Lung (tissue), 12 donors: ENCODE measurements around the gene TFDP2. TPM values are rescaled to one million over a fixed set of nuclear protein-coding genes. Genes with fewer than 3 reads are reported as not detected.

Experiments
- ATAC-seq: fragments of 200-7000 bp; cut with Tn5 transposase; one replicate; pipeline ENCODE4 v1.9.1; 2020; ENCODE audit warnings: moderate number of reproducible peaks; ENCODE audit not compliant: insufficient read depth, low FRiP score
- DNase-seq, 3 donors: peaks; one replicate each; pipeline ENCODE4 v3.0.0-alpha.2; 2013 to 2017
- H3K27ac ChIP-seq, 2 donors: one replicate each; pipeline ENCODE4 v1.5.1; 2013; ENCODE audit warnings: mild to moderate bottlenecking in 2 of 2, moderate library complexity in 2 of 2, control low read depth in 1 of 2, inconsistent platforms in 1 of 2, low read depth in 1 of 2, low read length in 1 of 2
- H3K27me3 ChIP-seq, 3 donors: one replicate each; pipeline ENCODE4 v1.5.1; 2013; ENCODE audit warnings: low read length in 2 of 3; ENCODE audit not compliant: control insufficient read depth in 3 of 3, insufficient read depth in 3 of 3
- H3K36me3 ChIP-seq, 4 donors: one replicate each; pipeline ENCODE4 v1.5.1; 2013; ENCODE audit warnings: low read length in 4 of 4, mild to moderate bottlenecking in 1 of 4, moderate library complexity in 1 of 4; ENCODE audit not compliant: control insufficient read depth in 4 of 4, insufficient read depth in 4 of 4
- H3K4me1 ChIP-seq, 5 donors: one replicate each; pipeline ENCODE4 v1.5.1; 2013; ENCODE audit warnings: low read length in 5 of 5, mild to moderate bottlenecking in 2 of 5, moderate library complexity in 1 of 5; ENCODE audit not compliant: control insufficient read depth in 5 of 5, insufficient read depth in 5 of 5
- H3K4me3 ChIP-seq: one replicate; pipeline ENCODE4 v1.5.1; 2013; ENCODE audit warnings: mild to moderate bottlenecking, control low read depth, moderate library complexity
- H3K9ac ChIP-seq, 2 donors: one replicate each; pipeline ENCODE4 v1.5.1; 2013; ENCODE audit warnings: low read length in 2 of 2, control low read depth in 1 of 2; ENCODE audit not compliant: insufficient read depth in 1 of 2
- H3K9me3 ChIP-seq, 4 donors: one replicate each; pipeline ENCODE4 v1.5.1; 2013; ENCODE audit warnings: low read length in 3 of 4, mild to moderate bottlenecking in 1 of 4, moderate library complexity in 1 of 4; ENCODE audit not compliant: control insufficient read depth in 4 of 4, insufficient read depth in 3 of 4
- WGBS, 2 donors: extraction: QIAGEN DNeasy Blood & Tissue Kit; methylation state at CpG; one replicate each; pipeline ENCODE4 v1.1.7; 2013; 5-methylcytosine and 5-hydroxymethylcytosine counted together
- polyA plus RNA-seq, 2 donors: library from polyadenylated mRNA; stranded (reverse); fragments of 200-250 nt; gene quantifications; one replicate each; pipeline ENCODE4 v1.2.1, GENCODE V29; 2013
- total RNA-seq, 2 donors: library from RNA; depleted of rRNA in 1 of 2; stranded (reverse); fragments of >200 nt in 1 of 2; gene quantifications; one replicate each; pipeline ENCODE4 v1.2.1, GENCODE V29; 2014 to 2021
- TF ChIP-seq, protein P1 (sequence below): IDR thresholded peaks from 2 replicates; pipeline ENCODE4 v1.5.1; 2012; ENCODE audit warnings: mild to moderate bottlenecking; ENCODE audit errors: control extremely low read depth, extremely low read depth
- donor health status: control.
- donor health status: control.
- donor health status: Bipolar disorder and iron deficiency.
- donor health status: healthy.
- donor health status: DM: yes; HTN: yes; CAD: no.

Gene TFDP2
- total and polyA plus RNA-seq, 4 donors: 8.4 to 94.0 (median 17.0) TPM

GRCh38 chr3:142047021-142047369 is 102.3 kb downstream of the TFDP2 start:
- 30 to 48% methylated on average over 1 of the region's 1 CpG for WGBS, 2 donors
- H3K27ac ChIP-seq: no peak overlapping the region
- H3K36me3 ChIP-seq: peaks cover 0 to 2% (median 0%) of the 10 kb centered on the region in 4 donors
- ATAC-seq (no peak), DNase-seq (no peak)
- no peaks in the 10 kb centered on the region for H3K9me3 ChIP-seq
- no peak overlapping the region for H3K9ac ChIP-seq
- TF ChIP-seq, protein P1, sequence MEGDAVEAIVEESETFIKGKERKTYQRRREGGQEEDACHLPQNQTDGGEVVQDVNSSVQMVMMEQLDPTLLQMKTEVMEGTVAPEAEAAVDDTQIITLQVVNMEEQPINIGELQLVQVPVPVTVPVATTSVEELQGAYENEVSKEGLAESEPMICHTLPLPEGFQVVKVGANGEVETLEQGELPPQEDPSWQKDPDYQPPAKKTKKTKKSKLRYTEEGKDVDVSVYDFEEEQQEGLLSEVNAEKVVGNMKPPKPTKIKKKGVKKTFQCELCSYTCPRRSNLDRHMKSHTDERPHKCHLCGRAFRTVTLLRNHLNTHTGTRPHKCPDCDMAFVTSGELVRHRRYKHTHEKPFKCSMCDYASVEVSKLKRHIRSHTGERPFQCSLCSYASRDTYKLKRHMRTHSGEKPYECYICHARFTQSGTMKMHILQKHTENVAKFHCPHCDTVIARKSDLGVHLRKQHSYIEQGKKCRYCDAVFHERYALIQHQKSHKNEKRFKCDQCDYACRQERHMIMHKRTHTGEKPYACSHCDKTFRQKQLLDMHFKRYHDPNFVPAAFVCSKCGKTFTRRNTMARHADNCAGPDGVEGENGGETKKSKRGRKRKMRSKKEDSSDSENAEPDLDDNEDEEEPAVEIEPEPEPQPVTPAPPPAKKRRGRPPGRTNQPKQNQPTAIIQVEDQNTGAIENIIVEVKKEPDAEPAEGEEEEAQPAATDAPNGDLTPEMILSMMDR: no peak
- H3K27me3 ChIP-seq: no peaks in the 10 kb centered on the region
- H3K4me1 ChIP-seq: no peaks in the 10 kb centered on the region
- H3K4me3 ChIP-seq: no peak overlapping the region

DNA sequence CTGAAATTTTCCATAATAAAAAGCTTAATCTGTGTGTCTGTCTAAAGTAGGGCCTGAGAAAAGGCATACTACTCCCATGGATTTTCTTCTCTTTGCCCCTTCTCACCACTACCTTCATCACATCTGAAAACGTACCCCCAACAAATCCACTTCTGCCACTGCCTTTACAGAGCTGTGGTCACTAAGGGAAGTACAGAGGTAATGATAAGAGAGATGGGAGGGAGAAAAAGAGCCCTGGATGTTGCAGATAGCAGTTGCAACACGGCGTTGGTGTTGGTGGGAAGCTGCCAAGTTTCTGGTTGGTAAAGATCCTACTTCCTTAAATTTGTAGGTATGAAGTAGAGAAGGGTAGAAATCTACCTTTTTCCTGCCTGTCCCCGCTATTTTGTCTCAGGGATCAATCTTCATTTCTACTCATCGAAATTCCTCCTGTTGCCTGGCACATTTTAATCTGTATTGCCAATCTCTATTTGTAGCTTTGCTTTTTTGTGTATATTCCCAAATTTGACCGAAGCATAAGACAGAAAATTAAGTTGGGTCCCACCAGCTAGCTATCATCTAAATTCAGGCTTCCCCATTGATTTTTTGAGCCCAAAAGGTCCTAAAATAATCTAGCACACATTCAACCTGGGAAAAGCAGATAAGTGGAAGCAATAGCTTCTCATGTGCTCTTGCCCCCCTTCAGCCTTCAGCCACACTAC is 102.9 kb downstream of the TFDP2 start:
- WGBS, 2 donors: 28 to 61% methylated on average over 6 of the region's 6 CpGs
- H3K27me3 ChIP-seq: no peaks in the 10 kb centered on the region

GRCh38 chr3:142040941-142041491 is 108.3 kb downstream of the TFDP2 start:
- H3K9me3 ChIP-seq: no peaks in the 10 kb centered on the region
- no peak overlapping the region for H3K27ac ChIP-seq
- DNase-seq: no peak
- TF ChIP-seq, protein P1: no peak
- no peaks in the 10 kb centered on the region for H3K27me3 ChIP-seq
- no peak overlapping the region for H3K4me3 ChIP-seq
- ATAC-seq: no peak
- H3K9ac ChIP-seq: no peak overlapping the region
- no peaks in the 10 kb centered on the region for H3K36me3 ChIP-seq
- no peaks in the 10 kb centered on the region for H3K4me1 ChIP-seq
- 88 to 91% methylated on average over 2 of the region's 2 CpGs for WGBS, 2 donors

More for the DNA sequence above, 102.9 kb downstream of the TFDP2 start:
- Histone ChIP-seq H3K4me3 (no peak overlapping the region), H3K36me3 (no peaks in the 10 kb centered on the region), H3K9ac (no peak overlapping the region), H3K4me1 (no peaks in the 10 kb centered on the region), H3K27ac (no peak overlapping the region), H3K9me3 (no peaks in the 10 kb centered on the region)
- TF ChIP-seq, protein P1: no peak
- DNase-seq (no peak), ATAC-seq (no peak)
